ENCODE data around the gene ANKH. TPM values are rescaled to one million over a fixed set of nuclear protein-coding genes. Genes with fewer than 3 reads are reported as not detected.

Gene ANKH
- polyA plus RNA-seq, 1 donor (not counting 4 experiments of a cell fraction or from before 2014, with no cell fraction given): 13.8 TPM

GRCh38 chr5:14781106-14781505 is 90.5 kb downstream of the ANKH start:
- TF ChIP-seq CTCF (optimal IDR thresholded peaks at IDR 0.05 in 1 of 3, IDR thresholded peaks at IDR 0.05 in 1 of 3, conservative IDR thresholded peaks at IDR 0.05 in 1 of 3; ENCODE audit: extremely low read depth in 1 of 3, insufficient read depth in 2 of 3, low read length in 3 of 3) (no peak), EZH2 (IDR thresholded peaks at IDR 0.05; ENCODE audit: low read length) (no peak)
- H3K27ac ChIP-seq (ENCODE audit: control insufficient read depth, insufficient read depth, low read length): no peak overlapping the region
- no peaks in the 10 kb centered on the region for H3K9me3 ChIP-seq (ENCODE audit: control insufficient read depth, low read depth, low read length)
- H4K20me1 ChIP-seq (ENCODE audit: control insufficient read depth, extremely low read depth, insufficient read depth, low read length): no peaks in the 10 kb centered on the region
- DNase-seq (ENCODE audit: low read depth, low spot score) (no peak), FAIRE-seq (no peak)
- dilution Hi-C loops (cut with MboI; ENCODE audit: extremely low pct_ligation_motif_present, low sequenced_read_pairs): no loop called here
- no peaks in the 10 kb centered on the region for H3K9me1 ChIP-seq (ENCODE audit: control insufficient read depth, extremely low read depth, insufficient read depth, low read length)
- no peaks in the 10 kb centered on the region for H3K36me3 ChIP-seq (ENCODE audit: control insufficient read depth in 2 of 2, extremely low read depth in 1 of 2, insufficient read depth in 2 of 2, low read length in 2 of 2)
- no peak overlapping the region for H3K4me2 ChIP-seq (ENCODE audit: control insufficient read depth, extremely low read depth, insufficient read depth, low read depth, low read length)
- H3K79me2 ChIP-seq (ENCODE audit: control insufficient read depth, insufficient read depth, low read length): no peaks in the 10 kb centered on the region
- H2AFZ ChIP-seq (ENCODE audit: control insufficient read depth, low read length): no peak overlapping the region
- H3K9ac ChIP-seq (ENCODE audit: control insufficient read depth, extremely low read depth, insufficient read depth, low read length): no peak overlapping the region
- no peaks in the 10 kb centered on the region for H3K27me3 ChIP-seq (ENCODE audit: control insufficient read depth, extremely low read depth, insufficient read depth, low read length)
- H3K4me1 ChIP-seq (ENCODE audit: control insufficient read depth, extremely low read depth, insufficient read depth, low read length): no peaks in the 10 kb centered on the region
- H3K4me3 ChIP-seq (ENCODE audit: control insufficient read depth in 2 of 3, extremely low read depth in 1 of 3, insufficient read depth in 2 of 3, low read depth in 1 of 3, low read length in 3 of 3): no peak overlapping the region

- DNase-seq (ENCODE audit: low read depth, low spot score) (no peak), FAIRE-seq (no peak)
- Histone ChIP-seq H3K9me3 (ENCODE audit: control insufficient read depth, low read depth, low read length) (no peaks in the 10 kb centered on the region), H3K4me1 (ENCODE audit: control insufficient read depth, extremely low read depth, insufficient read depth, low read length) (peaks cover 4% of the 10 kb centered on the region), H3K9me1 (ENCODE audit: control insufficient read depth, extremely low read depth, insufficient read depth, low read length) (no peaks in the 10 kb centered on the region), H3K36me3 (ENCODE audit: control insufficient read depth in 2 of 2, extremely low read depth in 1 of 2, insufficient read depth in 2 of 2, low read length in 2 of 2) (no peaks in the 10 kb centered on the region), H3K4me2 (ENCODE audit: control insufficient read depth, extremely low read depth, insufficient read depth, low read depth, low read length) (no peak overlapping the region), H3K27ac (ENCODE audit: control insufficient read depth, insufficient read depth, low read length) (no peak overlapping the region), H3K9ac (ENCODE audit: control insufficient read depth, extremely low read depth, insufficient read depth, low read length) (no peak overlapping the region), H4K20me1 (ENCODE audit: control insufficient read depth, extremely low read depth, insufficient read depth, low read length) (no peaks in the 10 kb centered on the region), H2AFZ (ENCODE audit: control insufficient read depth, low read length) (no peak overlapping the region), H3K79me2 (ENCODE audit: control insufficient read depth, insufficient read depth, low read length) (no peaks in the 10 kb centered on the region), H3K27me3 (ENCODE audit: control insufficient read depth, extremely low read depth, insufficient read depth, low read length) (no peaks in the 10 kb centered on the region), H3K4me3 (ENCODE audit: control insufficient read depth in 2 of 3, extremely low read depth in 1 of 3, insufficient read depth in 2 of 3, low read depth in 1 of 3, low read length in 3 of 3) (no peak overlapping the region)
- dilution Hi-C loops (cut with MboI; ENCODE audit: extremely low pct_ligation_motif_present, low sequenced_read_pairs): no loop called here
- no peak for TF ChIP-seq EZH2 (IDR thresholded peaks at IDR 0.05; ENCODE audit: low read length)
Observed at GRCh38 chr5:14779975-14780374, 91.6 kb downstream of the ANKH start.

- Histone ChIP-seq H3K9me3 (ENCODE audit: control insufficient read depth, low read depth, low read length) (no peaks in the 10 kb centered on the region), H3K27me3 (ENCODE audit: control insufficient read depth, extremely low read depth, insufficient read depth, low read length) (no peaks in the 10 kb centered on the region), H3K4me1 (ENCODE audit: control insufficient read depth, extremely low read depth, insufficient read depth, low read length) (peaks cover 4% of the 10 kb centered on the region), H3K36me3 (ENCODE audit: control insufficient read depth in 2 of 2, extremely low read depth in 1 of 2, insufficient read depth in 2 of 2, low read length in 2 of 2) (no peaks in the 10 kb centered on the region), H3K27ac (ENCODE audit: control insufficient read depth, insufficient read depth, low read length) (no peak overlapping the region), H3K9ac (ENCODE audit: control insufficient read depth, extremely low read depth, insufficient read depth, low read length) (no peak overlapping the region), H3K4me3 (ENCODE audit: control insufficient read depth in 2 of 3, extremely low read depth in 1 of 3, insufficient read depth in 2 of 3, low read depth in 1 of 3, low read length in 3 of 3) (no peak overlapping the region), H3K9me1 (ENCODE audit: control insufficient read depth, extremely low read depth, insufficient read depth, low read length) (no peaks in the 10 kb centered on the region), H2AFZ (ENCODE audit: control insufficient read depth, low read length) (no peak overlapping the region), H3K79me2 (ENCODE audit: control insufficient read depth, insufficient read depth, low read length) (no peaks in the 10 kb centered on the region), H3K4me2 (ENCODE audit: control insufficient read depth, extremely low read depth, insufficient read depth, low read depth, low read length) (no peak overlapping the region), H4K20me1 (ENCODE audit: control insufficient read depth, extremely low read depth, insufficient read depth, low read length) (no peaks in the 10 kb centered on the region)
- dilution Hi-C loops (cut with MboI; ENCODE audit: extremely low pct_ligation_motif_present, low sequenced_read_pairs): no loop called here
- DNase-seq (ENCODE audit: low read depth, low spot score): no peak
- TF ChIP-seq EZH2 (IDR thresholded peaks at IDR 0.05; ENCODE audit: low read length) (no peak), CTCF (optimal IDR thresholded peaks at IDR 0.05 in 1 of 3, IDR thresholded peaks at IDR 0.05 in 1 of 3, conservative IDR thresholded peaks at IDR 0.05 in 1 of 3; ENCODE audit: extremely low read depth in 1 of 3, insufficient read depth in 2 of 3, low read length in 3 of 3) (peak in 1 of 3 experiments; percentile 24)
- no peak for FAIRE-seq
Observed at GRCh38 chr5:14778792-14779070, 92.8 kb downstream of the ANKH start.
